Stimulated activated CD4-positive, alpha-beta T cell treated with anti-CD3 and anti-CD28 coated beads, Interleukin-1b, Interleukin-23, amount 100 ng/mL, for 48 hours (primary cell): ENCODE measurements around the gene TBC1D17.

ENCODE experiments used
- DNase-seq: peaks from one replicate; pipeline ENCODE4 v3.0.0-alpha.2; 2020

The TBC1D17 gene

GRCh38 chr19:49895566-49896297 is 18.2 kb downstream of the TBC1D17 start:
- DNase-seq: peak; percentile 58

- DNase-seq: peak; percentile 64
These were observed 19.5 kb downstream of the TBC1D17 start, which contains the start of gene IL4I1 for GRCh38 chr19:49896863-49897621. Gene IL4I1 (minus strand): TSS chr19:49896887. CDS start chr19:49896160, 727 bp downstream.

- no peak for DNase-seq
These were observed 26.6 kb downstream of the TBC1D17 start for GRCh38 chr19:49904136-49904535.

- DNase-seq: no peak
These were observed 29.5 kb downstream of the TBC1D17 start for GRCh38 chr19:49906879-49907564.

- no peak for DNase-seq
These were observed 30.4 kb downstream of the TBC1D17 start for GRCh38 chr19:49907745-49908446.

- DNase-seq: no peak
These were observed 31.2 kb downstream of the TBC1D17 start for GRCh38 chr19:49908480-49909420.

- DNase-seq: no peak
These were observed 32.7 kb downstream of the TBC1D17 start for GRCh38 chr19:49910179-49910578.

- peak; percentile 39 for DNase-seq
These were observed 34.1 kb downstream of the TBC1D17 start for GRCh38 chr19:49911381-49912145.

- no peak for DNase-seq
These were observed 35.6 kb downstream of the TBC1D17 start for GRCh38 chr19:49912965-49913685.

GRCh38 chr19:49913720-49914119 is 36.2 kb downstream of the TBC1D17 start:
- no peak for DNase-seq

GRCh38 chr19:49915271-49915670 is 37.8 kb downstream of the TBC1D17 start:
- no peak for DNase-seq

- no peak for DNase-seq
These were observed 39.6 kb downstream of the TBC1D17 start for GRCh38 chr19:49916839-49917733.

- no peak for DNase-seq
These were observed 40.6 kb downstream of the TBC1D17 start for GRCh38 chr19:49918089-49918488.

GRCh38 chr19:49920624-49921363 is 43.3 kb downstream of the TBC1D17 start:
- DNase-seq: no peak

GRCh38 chr19:49921871-49922795 is 44.6 kb downstream of the TBC1D17 start:
- DNase-seq: peak; percentile 37

GRCh38 chr19:49923055-49924003 is 45.8 kb downstream of the TBC1D17 start:
- no peak for DNase-seq
